ENCODE results near the gene F9.

The F9 gene

GRCh38 chrX:139559383-139560042 lies 29.0 kb downstream of the F9 start:
- TF ChIP-seq CTCF (IDR thresholded peaks at IDR 0.05; ENCODE audit: insufficient read depth, low read length) (peak; percentile 1), GABPA (IDR thresholded peaks at IDR 0.05; ENCODE audit: low read depth) (no peak), SPI1 (IDR thresholded peaks at IDR 0.05; ENCODE audit: borderline replicate concordance, low read depth) (no peak)
- no peaks in the 10 kb centered on the region for H3K27me3 ChIP-seq (ENCODE audit: insufficient read depth, poor library complexity, severe bottlenecking)
- no peak overlapping the region for H3K4me3 ChIP-seq (replicated peaks; ENCODE audit: insufficient read depth, low read length)
- H3K27ac ChIP-seq (replicated peaks), result no peak overlapping the region
- DNase-seq (ENCODE audit: low read depth in 1 of 2, low spot score in 1 of 2), result peak in 1 of 2 experiments; percentile 51

- DNase-seq (ENCODE audit: low read depth in 1 of 2, low spot score in 1 of 2), result no peak
- no peak for TF ChIP-seq SPI1 (IDR thresholded peaks at IDR 0.05; ENCODE audit: borderline replicate concordance, low read depth)
- no peak for TF ChIP-seq CTCF (IDR thresholded peaks at IDR 0.05; ENCODE audit: insufficient read depth, low read length)
- no peak for TF ChIP-seq POLR2AphosphoS5 (IDR thresholded peaks at IDR 0.05; ENCODE audit: low read depth)
- no peak for TF ChIP-seq REST (IDR thresholded peaks at IDR 0.05; ENCODE audit: insufficient replicate concordance, low read depth)
- TF ChIP-seq GABPA (IDR thresholded peaks at IDR 0.05; ENCODE audit: low read depth), result no peak
- no peaks in the 10 kb centered on the region for H3K27me3 ChIP-seq (ENCODE audit: insufficient read depth, poor library complexity, severe bottlenecking)
Measured at GRCh38 chrX:139560221-139560620, 29.7 kb downstream of the F9 start.

GRCh38 chrX:139563251-139563650 lies 32.7 kb downstream of the F9 start:
- H3K27ac ChIP-seq (replicated peaks), result no peak overlapping the region
- no peaks in the 10 kb centered on the region for H3K27me3 ChIP-seq (ENCODE audit: insufficient read depth, poor library complexity, severe bottlenecking)
- H3K4me3 ChIP-seq (replicated peaks; ENCODE audit: insufficient read depth, low read length), result no peak overlapping the region
- DNase-seq (ENCODE audit: low read depth in 1 of 2, low spot score in 1 of 2), result no peak
- TF ChIP-seq SPI1 (IDR thresholded peaks at IDR 0.05; ENCODE audit: borderline replicate concordance, low read depth) (no peak), POLR2AphosphoS5 (IDR thresholded peaks at IDR 0.05; ENCODE audit: low read depth) (no peak), CTCF (IDR thresholded peaks at IDR 0.05; ENCODE audit: insufficient read depth, low read length) (no peak), GABPA (IDR thresholded peaks at IDR 0.05; ENCODE audit: low read depth) (no peak), REST (IDR thresholded peaks at IDR 0.05; ENCODE audit: insufficient replicate concordance, low read depth) (no peak)

More at GRCh38 chrX:139560221-139560620, 29.7 kb downstream of the F9 start:
- Histone ChIP-seq H3K27ac (replicated peaks) (no peak overlapping the region), H3K4me3 (replicated peaks; ENCODE audit: insufficient read depth, low read length) (no peak overlapping the region)

GRCh38 chrX:139566981-139567380 lies 36.4 kb downstream of the F9 start:
- no peak overlapping the region for H3K27ac ChIP-seq (replicated peaks)

More at GRCh38 chrX:139566981-139567380, 36.4 kb downstream of the F9 start:
- Histone ChIP-seq H3K27me3 (ENCODE audit: insufficient read depth, poor library complexity, severe bottlenecking) (no peaks in the 10 kb centered on the region), H3K4me3 (replicated peaks; ENCODE audit: insufficient read depth, low read length) (no peak overlapping the region)
- no peak for TF ChIP-seq CTCF (IDR thresholded peaks at IDR 0.05; ENCODE audit: insufficient read depth, low read length)
- TF ChIP-seq REST (IDR thresholded peaks at IDR 0.05; ENCODE audit: insufficient replicate concordance, low read depth), result no peak
- TF ChIP-seq SPI1 (IDR thresholded peaks at IDR 0.05; ENCODE audit: borderline replicate concordance, low read depth), result no peak
- TF ChIP-seq GABPA (IDR thresholded peaks at IDR 0.05; ENCODE audit: low read depth), result no peak
- no peak for TF ChIP-seq POLR2AphosphoS5 (IDR thresholded peaks at IDR 0.05; ENCODE audit: low read depth)
- DNase-seq (ENCODE audit: low read depth in 1 of 2, low spot score in 1 of 2), result no peak

Data from HL-60 (cell line).